Activated T-helper 2 cell treated with anti-CD3 and anti-CD28 coated beads, Interferon-gamma antibody, Interleukin-2, Interleukin-4, amounts not matched to agents 10 μg/mL and 5 μg/mL and 100 μg/mL, durations not matched to agents 14 hours and 24 hours and 36 hours (primary cell): ENCODE data around the gene PPP1R14C. TPM values are rescaled to one million over a fixed set of nuclear protein-coding genes. Genes with fewer than 3 reads are reported as not detected.

Source experiments
- DNase-seq: peaks from one replicate; pipeline ENCODE4 v3.0.0; 2021; ENCODE audit warnings: low spot score
- H3K27ac Mint-ChIP-seq: one replicate; pipeline ENCODE4 v1.8.0; 2021; ENCODE audit warnings: mixed read lengths
- H3K27me3 Mint-ChIP-seq: one replicate; pipeline ENCODE4 v1.8.0; 2021; ENCODE audit warnings: low read depth, mixed read lengths
- H3K36me3 Mint-ChIP-seq: one replicate; pipeline ENCODE4 v1.8.0; 2021; ENCODE audit warnings: low read depth, mixed read lengths
- H3K4me1 Mint-ChIP-seq: one replicate; pipeline ENCODE4 v1.8.0; 2021; ENCODE audit warnings: low read depth, mixed read lengths
- H3K4me3 Mint-ChIP-seq: one replicate; pipeline ENCODE4 v1.8.0; 2021; ENCODE audit warnings: low read depth, mild to moderate bottlenecking, moderate library complexity, mixed read lengths
- H3K9me3 Mint-ChIP-seq: one replicate; pipeline ENCODE4 v1.8.0; 2021; ENCODE audit warnings: mixed read lengths
- intact Hi-C: fragments of 100-400 bp; cut with micrococcal nuclease; formaldehyde crosslinking; loops from one replicate; pipeline ENCODE4 v1.15.1; 2023
- total RNA-seq: library from RNA; stranded (reverse); gene quantifications from 2 replicates; pipeline ENCODE4 v1.2.3, GENCODE V29; 2022

The PPP1R14C gene
- total RNA-seq, 1 donor from 2014 or later = 0.23 TPM

DNA sequence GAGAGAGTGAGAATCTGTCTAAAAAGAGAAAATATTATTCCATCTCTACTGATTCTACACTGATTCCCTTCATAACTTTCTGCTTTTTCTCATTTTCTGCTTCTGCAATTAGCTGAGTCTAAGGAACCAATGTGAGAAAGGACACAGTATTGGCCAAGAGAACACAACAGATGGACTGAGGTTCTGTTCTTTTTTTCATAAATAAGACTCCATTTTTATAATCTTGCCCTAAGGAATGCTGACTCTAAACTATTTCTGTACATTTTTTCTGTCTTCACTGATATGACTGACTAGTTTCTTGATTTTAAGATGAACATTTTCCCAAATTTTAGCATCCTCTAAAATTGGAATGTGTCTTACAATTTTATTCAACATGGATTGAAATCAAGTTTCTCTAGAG, 138.9 kb downstream of the PPP1R14C start:
- Mint-ChIP-seq H3K36me3 (no peaks in the 10 kb centered on the region), H3K4me1 (no peaks in the 10 kb centered on the region), H3K4me3 (no peak overlapping the region), H3K27ac (no peak overlapping the region), H3K27me3 (peaks cover 58% of the 10 kb centered on the region), H3K9me3 (no peaks in the 10 kb centered on the region)
- DNase-seq = no peak
- intact Hi-C loops = no loop called here

DNA sequence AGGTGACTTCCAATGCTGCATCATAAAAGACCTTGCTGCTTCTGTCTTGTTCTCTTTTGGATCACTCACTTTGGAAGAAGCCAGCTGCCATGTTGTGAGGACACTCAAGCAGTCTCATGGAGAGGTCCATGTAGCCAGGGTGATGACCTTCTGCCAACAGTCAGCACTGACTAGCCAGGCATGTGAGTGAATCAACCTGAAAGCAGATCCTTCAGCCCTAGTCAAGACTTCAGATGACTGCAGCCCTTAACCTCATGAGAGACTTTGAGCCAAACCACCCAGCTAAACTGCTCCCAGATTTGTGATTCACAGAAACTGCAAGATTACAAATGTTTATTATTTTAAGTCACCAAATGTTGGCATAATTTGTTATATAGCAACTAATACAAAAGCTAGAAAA, 140.0 kb downstream of the PPP1R14C start:
- H3K27me3 Mint-ChIP-seq = peaks cover 61% of the 10 kb centered on the region
- intact Hi-C loops = no loop called here
- H3K4me3 Mint-ChIP-seq = no peak overlapping the region

DNA sequence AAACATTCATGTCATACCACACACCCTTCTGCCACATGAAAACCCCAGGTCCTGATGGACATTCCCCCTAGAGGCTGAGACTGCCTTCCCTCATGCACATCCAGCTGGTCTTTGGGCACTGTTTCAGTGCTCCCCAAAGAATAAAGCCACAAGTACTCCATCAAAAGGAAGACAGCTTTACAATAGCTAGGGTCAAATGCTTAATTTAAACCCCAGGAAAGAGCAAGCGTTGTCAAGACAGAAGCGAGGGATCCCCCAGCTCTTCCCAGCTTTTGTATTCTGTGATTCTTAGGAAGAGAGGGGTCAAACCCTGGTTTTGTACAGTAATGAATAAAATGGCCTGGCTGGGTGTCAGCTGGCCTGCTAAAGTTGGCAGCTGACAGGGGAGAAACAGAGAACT, 143.6 kb downstream of the PPP1R14C start:
- Mint-ChIP-seq H3K4me3 (no peak overlapping the region), H3K4me1 (no peaks in the 10 kb centered on the region), H3K9me3 (no peaks in the 10 kb centered on the region), H3K27me3 (peaks cover 44% of the 10 kb centered on the region), H3K36me3 (no peaks in the 10 kb centered on the region), H3K27ac (no peak overlapping the region)
- intact Hi-C loops = no loop called here
- DNase-seq = no peak

More for the DNA sequence above, 140.0 kb downstream of the PPP1R14C start:
- Mint-ChIP-seq H3K9me3 (no peaks in the 10 kb centered on the region), H3K27ac (no peak overlapping the region), H3K4me1 (no peaks in the 10 kb centered on the region), H3K36me3 (no peaks in the 10 kb centered on the region)
- DNase-seq = no peak

DNA sequence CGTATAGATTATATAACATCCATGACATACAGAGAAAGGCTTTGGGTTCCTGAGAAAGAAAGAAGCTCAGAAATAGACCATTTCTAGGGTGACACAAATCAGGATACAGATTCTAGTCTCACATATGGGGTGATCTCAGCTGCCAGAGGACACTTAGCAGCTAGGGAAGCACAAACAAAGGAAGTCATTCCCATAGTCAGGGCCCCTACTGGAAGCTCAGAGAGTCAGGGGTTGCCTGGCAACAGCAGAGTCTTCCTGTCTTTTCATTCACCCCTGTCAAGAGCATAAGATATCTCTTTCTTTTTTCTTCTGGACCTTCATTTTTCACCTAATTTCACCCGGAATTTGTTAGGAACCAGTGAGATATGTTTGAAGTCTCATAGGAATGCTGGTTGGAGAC, 144.1 kb downstream of the PPP1R14C start:
- Mint-ChIP-seq H3K4me3 (no peak overlapping the region), H3K36me3 (no peaks in the 10 kb centered on the region), H3K27ac (no peak overlapping the region), H3K9me3 (no peaks in the 10 kb centered on the region), H3K27me3 (peaks cover 41% of the 10 kb centered on the region), H3K4me1 (no peaks in the 10 kb centered on the region)
- intact Hi-C loops = no loop called here
- DNase-seq = no peak

DNA sequence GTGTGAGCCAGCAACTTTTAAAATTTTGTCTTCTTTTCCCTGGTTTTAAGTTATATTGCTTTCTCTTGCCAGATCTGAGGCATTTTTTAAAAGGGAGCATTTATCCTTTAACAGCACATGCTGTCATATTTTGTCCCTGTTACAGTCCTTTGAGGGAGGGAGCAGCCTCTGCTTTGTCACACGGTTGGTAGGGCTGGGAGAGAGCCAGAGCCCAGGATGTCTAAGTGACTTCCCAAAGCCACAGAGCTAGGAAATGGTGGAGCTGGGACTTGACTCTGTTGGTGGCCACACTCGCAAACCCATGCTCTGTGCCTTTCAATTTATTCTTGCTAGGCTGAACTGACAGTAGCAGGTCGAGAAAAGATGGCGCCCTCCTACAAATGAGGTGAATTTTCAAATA, 145.6 kb downstream of the PPP1R14C start:
- H3K36me3 Mint-ChIP-seq = no peaks in the 10 kb centered on the region
- H3K9me3 Mint-ChIP-seq = no peaks in the 10 kb centered on the region
- intact Hi-C loops = no loop called here
- H3K4me3 Mint-ChIP-seq = no peak overlapping the region
- H3K27ac Mint-ChIP-seq = no peak overlapping the region
- H3K4me1 Mint-ChIP-seq = no peaks in the 10 kb centered on the region
- peaks cover 32% of the 10 kb centered on the region for H3K27me3 Mint-ChIP-seq
- no peak for DNase-seq

DNA sequence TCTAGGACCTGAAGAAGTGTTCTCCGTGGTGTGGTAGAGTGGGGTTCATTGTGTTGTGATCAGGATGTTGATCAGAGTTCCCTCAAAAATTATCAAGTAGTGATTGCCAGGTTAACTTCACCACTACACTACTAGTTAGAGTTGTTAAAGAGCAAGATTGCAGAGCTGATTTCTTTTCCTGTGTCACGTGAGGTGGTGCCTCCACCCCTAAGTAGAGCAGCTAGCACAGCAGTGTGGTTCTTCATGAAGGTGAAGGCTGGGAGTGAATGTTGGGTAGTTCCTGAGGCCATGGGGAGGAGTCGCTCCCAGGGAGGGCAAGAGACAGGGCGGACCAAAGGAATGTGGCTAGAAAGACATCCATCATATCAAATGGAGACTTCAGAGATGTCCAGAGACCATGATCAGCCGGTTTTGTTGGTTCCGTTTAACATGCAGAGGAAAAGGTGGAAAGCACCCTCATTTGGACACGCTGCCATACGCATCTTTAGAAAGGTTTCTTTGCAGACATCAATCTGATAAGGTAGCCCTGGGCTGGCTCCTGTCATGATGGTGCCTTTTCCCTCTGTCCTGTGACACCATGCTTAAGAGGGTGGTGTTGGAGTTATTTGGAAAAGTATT, 146.7 kb downstream of the PPP1R14C start:
- no peak overlapping the region for H3K27ac Mint-ChIP-seq
- H3K4me1 Mint-ChIP-seq = no peaks in the 10 kb centered on the region
- no peaks in the 10 kb centered on the region for H3K36me3 Mint-ChIP-seq
- H3K9me3 Mint-ChIP-seq = no peaks in the 10 kb centered on the region
- no peak overlapping the region for H3K4me3 Mint-ChIP-seq
- peaks cover 29% of the 10 kb centered on the region for H3K27me3 Mint-ChIP-seq
- DNase-seq = no peak
- intact Hi-C loops = no loop called here

DNA sequence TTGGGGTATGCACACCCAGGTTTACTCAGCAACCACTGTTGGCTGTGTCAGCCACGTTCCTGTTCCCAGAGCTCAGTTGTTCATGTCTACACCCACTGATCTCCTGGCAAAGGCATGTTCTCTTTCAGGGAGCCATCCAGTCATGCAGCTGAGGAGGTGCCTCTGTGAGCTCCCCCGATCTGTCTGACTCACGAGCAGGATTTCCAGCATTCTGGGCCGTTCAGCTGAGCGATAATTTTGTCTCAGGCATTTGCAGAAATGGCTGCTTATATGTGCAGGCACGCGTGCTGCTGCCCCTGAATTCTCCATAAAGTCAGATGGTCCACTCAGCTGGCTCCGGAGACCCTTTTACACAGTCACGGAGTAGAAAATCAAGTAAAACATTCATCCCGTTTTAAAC, 147.6 kb downstream of the PPP1R14C start:
- Mint-ChIP-seq H3K4me3 (no peak overlapping the region), H3K27ac (no peak overlapping the region), H3K4me1 (no peaks in the 10 kb centered on the region), H3K36me3 (no peaks in the 10 kb centered on the region), H3K27me3 (peaks cover 22% of the 10 kb centered on the region), H3K9me3 (no peaks in the 10 kb centered on the region)
- intact Hi-C loops = no loop called here
- DNase-seq = no peak

DNA sequence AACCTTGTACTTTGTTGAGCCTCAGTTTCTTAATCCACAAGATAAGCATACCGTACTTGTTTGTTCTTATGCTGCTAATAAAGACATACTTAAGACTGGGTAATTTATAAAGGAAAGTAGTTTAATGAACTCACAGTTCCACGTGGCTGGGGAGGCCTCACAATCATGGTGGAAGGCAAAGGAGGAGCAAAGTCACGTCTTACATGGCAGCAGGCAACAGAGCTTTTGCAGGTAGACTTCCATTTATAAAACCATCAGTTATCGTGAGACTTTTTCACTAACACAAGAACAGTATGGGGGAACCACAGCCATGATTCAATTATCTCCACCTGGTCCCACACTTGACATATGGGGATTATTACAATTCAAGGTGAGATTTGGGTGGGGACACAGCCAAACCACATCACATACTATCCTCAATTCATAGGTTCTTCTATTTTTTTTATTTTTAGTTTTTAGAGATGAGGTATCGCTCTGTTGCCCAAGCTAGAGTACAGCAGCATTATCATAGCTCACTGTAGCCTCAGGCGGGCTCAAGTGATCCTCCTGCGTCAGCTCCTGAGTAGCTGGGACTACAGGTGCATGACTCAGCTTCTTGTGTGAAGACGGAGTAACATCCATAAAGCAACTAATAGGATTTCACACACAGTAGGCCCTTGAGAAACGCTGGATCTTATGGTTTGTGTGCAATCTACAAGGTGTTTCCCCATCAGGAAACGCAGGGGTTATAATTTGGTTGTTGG, 149.3 kb downstream of the PPP1R14C start:
- Mint-ChIP-seq H3K4me3 (no peak overlapping the region), H3K36me3 (no peaks in the 10 kb centered on the region), H3K27me3 (peaks cover 11% of the 10 kb centered on the region), H3K4me1 (no peaks in the 10 kb centered on the region), H3K27ac (no peak overlapping the region), H3K9me3 (peaks cover under 1% of the 10 kb centered on the region)
- DNase-seq = no peak
- intact Hi-C loops = no loop called here

DNA sequence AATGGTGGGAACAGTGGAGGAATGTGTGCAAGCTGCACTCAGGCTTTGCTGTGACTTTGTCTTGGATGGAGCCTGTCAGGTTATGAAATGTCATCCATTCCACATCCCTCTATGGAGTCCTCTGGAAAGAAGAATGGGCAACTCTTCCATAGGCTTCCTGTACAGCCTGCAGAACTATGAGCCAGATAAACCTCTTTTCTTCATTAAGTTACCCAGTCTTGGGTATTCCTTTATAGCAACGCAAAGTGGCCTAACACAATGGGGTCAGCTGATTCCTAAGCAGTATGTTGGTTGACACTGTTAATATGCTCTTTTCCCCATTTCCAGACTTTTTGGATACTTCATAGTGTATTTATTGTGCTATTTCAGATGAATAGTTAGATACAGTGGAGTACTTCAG, 150.2 kb downstream of the PPP1R14C start:
- Mint-ChIP-seq H3K4me1 (no peaks in the 10 kb centered on the region), H3K27ac (no peak overlapping the region), H3K27me3 (peaks cover 9% of the 10 kb centered on the region), H3K4me3 (no peak overlapping the region), H3K36me3 (peaks cover 2% of the 10 kb centered on the region), H3K9me3 (peaks cover 9% of the 10 kb centered on the region)
- intact Hi-C loops = no loop called here
- DNase-seq = no peak

DNA sequence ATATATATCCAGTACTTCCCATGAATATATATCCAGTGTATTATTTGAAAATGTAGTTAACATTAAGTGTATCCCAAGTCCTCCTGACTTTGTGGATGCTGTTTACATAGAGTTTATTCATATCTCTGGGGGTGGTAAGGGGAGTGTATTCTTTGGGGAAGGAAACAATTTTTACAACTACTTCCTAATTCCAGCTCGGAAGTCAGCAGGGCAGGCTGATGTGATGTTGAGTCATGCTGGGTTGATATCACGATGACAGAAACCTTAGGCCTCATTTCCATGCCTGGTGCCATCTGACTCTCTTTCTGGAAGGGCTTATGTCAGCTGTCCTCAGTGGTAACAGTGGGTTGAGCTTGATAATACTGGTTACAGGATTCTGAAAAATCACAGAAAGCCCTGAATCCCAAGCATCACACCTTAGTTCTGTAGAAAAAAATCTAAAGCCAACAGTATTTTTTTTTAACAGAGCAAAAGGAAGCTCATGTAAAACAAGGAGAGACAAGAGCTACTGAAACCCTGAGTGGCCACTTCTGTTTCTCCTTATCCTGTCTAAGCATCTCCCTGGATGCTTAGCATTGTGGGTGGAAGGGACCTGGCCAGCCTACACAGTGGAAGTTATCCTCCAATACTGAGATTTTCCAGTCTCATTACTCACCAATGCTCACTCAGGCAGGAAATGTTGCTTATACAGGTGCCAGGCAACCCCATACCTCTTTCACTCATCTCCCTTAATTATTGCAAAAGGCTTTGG, 150.8 kb downstream of the PPP1R14C start:
- intact Hi-C loops = no loop called here
- Mint-ChIP-seq H3K36me3 (peaks cover 2% of the 10 kb centered on the region), H3K9me3 (peaks cover 10% of the 10 kb centered on the region), H3K4me1 (no peaks in the 10 kb centered on the region), H3K27ac (no peak overlapping the region), H3K4me3 (no peak overlapping the region), H3K27me3 (peaks cover 4% of the 10 kb centered on the region)
- DNase-seq = no peak

DNA sequence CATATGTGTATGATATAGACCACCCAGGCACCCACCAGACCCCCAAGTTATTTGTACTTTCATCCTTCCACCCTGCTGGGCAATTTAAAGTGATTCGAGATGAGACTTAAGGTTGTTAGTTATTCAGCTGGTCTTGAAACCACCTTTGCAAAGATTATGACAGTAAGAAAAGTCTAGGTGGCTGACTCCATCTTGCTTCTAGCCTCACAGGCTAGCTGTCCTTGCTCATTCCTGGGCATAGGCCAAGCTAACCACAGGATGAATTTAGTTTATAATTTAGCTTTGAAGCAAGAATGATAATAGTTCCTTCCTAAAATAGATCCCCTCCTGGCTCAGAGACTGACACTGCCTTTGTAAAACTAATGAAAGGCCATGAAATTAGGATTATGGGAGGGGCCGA, 154.0 kb downstream of the PPP1R14C start:
- Mint-ChIP-seq H3K4me3 (no peak overlapping the region), H3K27ac (no peak overlapping the region), H3K27me3 (no peaks in the 10 kb centered on the region), H3K36me3 (peaks cover 2% of the 10 kb centered on the region), H3K9me3 (peaks cover 10% of the 10 kb centered on the region), H3K4me1 (peaks cover 4% of the 10 kb centered on the region)
- intact Hi-C loops = no loop called here
- no peak for DNase-seq

DNA sequence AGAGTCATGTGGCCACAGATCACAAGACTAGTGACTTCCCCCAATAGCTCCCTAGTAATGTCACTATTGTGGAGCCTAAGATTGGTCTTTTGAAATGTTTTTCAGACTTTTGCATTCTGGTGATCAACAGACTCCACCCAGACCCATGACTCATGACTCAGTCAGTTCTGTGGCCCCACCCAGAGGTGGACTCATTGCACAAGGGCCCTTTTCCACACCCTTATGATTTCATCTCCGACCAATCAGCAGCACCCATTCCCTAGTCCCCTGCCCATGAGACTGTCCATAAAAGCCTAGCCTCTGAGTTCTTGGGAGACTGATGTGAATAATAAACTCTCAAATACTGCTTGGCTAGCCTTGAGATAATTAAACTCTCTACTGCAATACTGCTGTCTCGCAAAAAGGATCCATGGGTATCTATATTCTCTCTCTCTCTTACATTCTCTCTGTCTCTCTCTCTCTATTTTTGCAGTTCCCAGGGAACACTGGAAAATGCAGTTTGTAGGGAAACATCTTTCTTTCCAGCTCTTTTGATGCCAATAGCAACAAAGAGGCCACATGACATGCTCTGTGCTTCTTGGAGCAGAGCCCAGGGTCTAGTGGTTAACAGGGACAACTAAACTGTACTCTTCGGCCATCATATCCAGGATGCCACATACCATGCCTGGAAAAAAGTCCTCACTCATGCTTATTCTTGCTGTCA, 154.6 kb downstream of the PPP1R14C start:
- no peaks in the 10 kb centered on the region for H3K27me3 Mint-ChIP-seq
- H3K4me1 Mint-ChIP-seq = peaks cover 8% of the 10 kb centered on the region
- intact Hi-C loops = no loop called here
- H3K4me3 Mint-ChIP-seq = no peak overlapping the region
- H3K9me3 Mint-ChIP-seq = peaks cover 10% of the 10 kb centered on the region
- H3K27ac Mint-ChIP-seq = no peak overlapping the region
- H3K36me3 Mint-ChIP-seq = peaks cover 2% of the 10 kb centered on the region
- no peak for DNase-seq

DNA sequence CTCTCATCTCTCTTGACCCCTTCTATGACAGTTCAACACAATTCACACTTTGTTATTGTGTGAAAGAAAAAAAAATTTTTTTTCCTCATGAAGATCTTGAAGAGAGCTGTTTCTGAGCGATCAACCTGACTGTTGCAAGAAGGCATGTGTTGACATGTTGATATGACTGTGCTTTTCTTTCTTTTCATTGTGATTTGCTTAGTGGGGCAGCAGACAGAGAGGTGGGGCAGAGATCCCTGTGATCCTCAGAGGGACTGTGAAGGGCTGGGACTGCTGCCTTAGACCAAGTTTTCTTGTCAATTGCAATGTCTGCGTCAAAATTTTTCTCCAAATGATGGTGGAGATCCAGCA, 155.2 kb downstream of the PPP1R14C start:
- peaks cover 10% of the 10 kb centered on the region for H3K9me3 Mint-ChIP-seq
- H3K4me1 Mint-ChIP-seq = peaks cover 10% of the 10 kb centered on the region
- H3K27ac Mint-ChIP-seq = no peak overlapping the region
- H3K4me3 Mint-ChIP-seq = no peak overlapping the region
- intact Hi-C loops = no loop called here
- no peaks in the 10 kb centered on the region for H3K27me3 Mint-ChIP-seq
- H3K36me3 Mint-ChIP-seq = peaks cover 2% of the 10 kb centered on the region
- DNase-seq = no peak
